K562 (cell line): ENCODE measurements around the gene PGF. TPM values are rescaled to one million over a fixed set of nuclear protein-coding genes. Genes with fewer than 3 reads are reported as not detected.

ENCODE experiments used
- ATAC-seq: fragments of 200-7000 bp; cut with Tn5 transposase; 3 replicates; pipeline ENCODE4 v1.9.1; 2020; ENCODE audit warnings: moderate library complexity
- BruUV-seq: library from RNA; stranded (reverse); fragments of 400-500 nt; replicated peaks from 2 replicates; lab custom pipeline; 2021; lab: Mats Ljungman, UMichigan
- CTCF ChIA-PET: fragments of 300-600 bp; formaldehyde crosslinking; extraction: SDS; loops from one replicate; lab custom pipeline; 2021; ENCODE audit warnings: low intra/inter-chr PET ratio; lab: Yijun Ruan, JAX
- POLR2A ChIA-PET: fragments of 300-600, 350-650 bp; sonication (Branson Sonifier 250); formaldehyde crosslinking; extraction: SDS; loops from one replicate; lab custom pipeline; 2021; ENCODE audit warnings: antibody characterized with exemption, inconsistent platforms; lab: Yijun Ruan, JAX
- DNase-seq, 4 experiments: peaks; one replicate each; pipeline versions ENCODE4 v3.0.0 to v3.0.0-alpha.2; 2011 to 2018; ENCODE audit warnings: low spot score in 3 of 4, mixed read lengths in 3 of 4; ENCODE audit errors: extremely low read depth in 1 of 4
- FAIRE-seq: peaks from 2 replicates; lab custom pipeline; 2011; peaks lifted over from hg19 to GRCh38; lab: Jason Lieb, UNC
- H2AFZ ChIP-seq: 2 replicates; pipeline ENCODE4 v1.6.0; 2011; ENCODE audit warnings: low read depth, low read length, control low read depth, inconsistent platforms
- H3K27ac ChIP-seq: fragments of 200-600 bp; 3 replicates; pipeline ENCODE4 v1.8.0; 2011; ENCODE audit warnings: low read depth, mild to moderate bottlenecking, control low read depth, inconsistent platforms, low read length, moderate library complexity, mixed read lengths; ENCODE audit errors: extremely low read depth
- H3K27me3 ChIP-seq, 2 experiments: fragments of 300-600 bp in 1 of 2; 2 replicates in 1 of 2; 3 replicates in 1 of 2; pipeline versions ENCODE4 v1.6.0 to v1.8.0; 2011; ENCODE audit warnings: inconsistent platforms in 2 of 2, low read length in 2 of 2, mild to moderate bottlenecking in 1 of 2, mixed read lengths in 1 of 2, moderate library complexity in 1 of 2; ENCODE audit not compliant: control insufficient read depth in 2 of 2, insufficient read depth in 2 of 2
- H3K36me3 ChIP-seq: fragments of 300-600 bp; 3 replicates; pipeline ENCODE4 v1.8.0; 2011; ENCODE audit warnings: mild to moderate bottlenecking, low read length, inconsistent platforms; ENCODE audit not compliant: control insufficient read depth, insufficient read depth
- H3K4me1 ChIP-seq, 2 experiments: fragments of 200-600 bp in 1 of 2; replicated peaks in 1 of 2; 2 replicates in 1 of 2; 3 replicates in 1 of 2; pipeline versions ENCODE4 v1.5.1 to v1.8.0; 2011; ENCODE audit warnings: inconsistent platforms in 2 of 2, low read length in 2 of 2, mild to moderate bottlenecking in 1 of 2, mixed read lengths in 1 of 2, moderate library complexity in 1 of 2; ENCODE audit not compliant: control insufficient read depth in 2 of 2, insufficient read depth in 2 of 2
- H3K4me2 ChIP-seq: 2 replicates; pipeline ENCODE4 v1.6.1; 2011; ENCODE audit warnings: low read length, control low read depth, inconsistent platforms, mixed read lengths; ENCODE audit not compliant: insufficient read depth
- H3K4me3 ChIP-seq: fragments of 200-600 bp; sonication (generic), shearing (Covaris generic); 2 replicates; pipeline ENCODE4 v1.5.1; 2016; ENCODE audit warnings: control low read depth, inconsistent platforms
- H3K79me2 ChIP-seq: fragments of 200-600 bp; 3 replicates; pipeline ENCODE4 v1.8.0; 2011; ENCODE audit warnings: low read length, inconsistent platforms; ENCODE audit not compliant: control insufficient read depth, insufficient read depth
- H3K9ac ChIP-seq, 2 experiments: 2 replicates each; pipeline versions ENCODE4 v1.6.0 to v1.6.1; 2011; ENCODE audit warnings: low read depth in 2 of 2, low read length in 2 of 2, control low read depth in 1 of 2, inconsistent platforms in 1 of 2, mild to moderate bottlenecking in 1 of 2, mixed read lengths in 1 of 2; ENCODE audit not compliant: insufficient read depth in 1 of 2
- H3K9me1 ChIP-seq: one replicate; pipeline ENCODE4 v1.6.0; 2011; ENCODE audit warnings: inconsistent platforms, mild to moderate bottlenecking, low read length, moderate library complexity; ENCODE audit not compliant: control insufficient read depth, insufficient read depth
- H3K9me3 ChIP-seq: replicated peaks from 2 replicates; pipeline ENCODE4 v1.5.1; 2011; ENCODE audit warnings: low read depth, low read length, inconsistent platforms; ENCODE audit not compliant: control insufficient read depth, insufficient read depth
- H4K20me1 ChIP-seq: replicated peaks from 2 replicates; pipeline ENCODE4 v1.6.1; 2011; ENCODE audit warnings: low read length, inconsistent platforms, mixed read lengths; ENCODE audit not compliant: control insufficient read depth, insufficient read depth
- FOXM1 ChIP-seq, 2 experiments: fragments of 450-650 bp in 1 of 2; sonication (generic) in 1 of 2; formaldehyde crosslinking in 1 of 2; IDR thresholded peaks; 2 replicates each; pipeline versions ENCODE4 v1.6.1 to v1.9.0; 2017 to 2022; ENCODE audit warnings: low read depth in 2 of 2, mild to moderate bottlenecking in 2 of 2, missing genetic modification reagents in 1 of 2, moderate library complexity in 1 of 2
- GABPB1 ChIP-seq: sonication (generic); formaldehyde crosslinking; IDR thresholded peaks from 2 replicates; pipeline ENCODE4 v1.8.0; 2022; ENCODE audit warnings: mild to moderate bottlenecking, missing genetic modification reagents
- TCFL5 ChIP-seq: fragments of 250-450 bp; sonication (Bioruptor Pico); conservative IDR thresholded peaks from 2 replicates; pipeline ENCODE4 v1.6.1; 2021; ENCODE audit warnings: mild to moderate bottlenecking, moderate library complexity, matching md5 sums
- ZNF239 ChIP-seq: fragments of 250-450 bp; sonication (Bioruptor Pico); IDR thresholded peaks from 2 replicates; pipeline ENCODE4 v1.4.0; 2020; ENCODE audit warnings: mild to moderate bottlenecking
- ZNF384 ChIP-seq: IDR thresholded peaks from 2 replicates; pipeline ENCODE4 v1.6.1; 2012; ENCODE audit warnings: low read depth, low read length, improper control_type of control experiment
- ZNF668 ChIP-seq: fragments of 250-450 bp; sonication (Bioruptor Pico); IDR thresholded peaks from 2 replicates; pipeline ENCODE4 v1.8.0; 2022; ENCODE audit warnings: mild to moderate bottlenecking, inconsistent platforms
- WGBS: fragments of 100-300 bp; shearing (Covaris generic); methylation state at CpG from one replicate; pipeline ENCODE4 v1.1.6; 2016; ENCODE audit warnings: low coverage, mixed read lengths; ENCODE audit not compliant: insufficient coverage; ENCODE audit errors: missing lambda C conversion rate; 5-methylcytosine and 5-hydroxymethylcytosine counted together
- in situ Hi-C: fragments of 300-500 bp; cut with MboI; formaldehyde crosslinking; loops from 4 replicates; pipeline ENCODE4 v1.15.0; 2018; ENCODE audit warnings: inconsistent platforms, mixed read lengths
- intact Hi-C: fragments of 100-400 bp; cut with micrococcal nuclease; formaldehyde crosslinking; loops from 2 replicates; pipeline ENCODE4 v1.14.2; 2022
- polyA plus RNA-seq, 8 experiments: library from polyadenylated mRNA; depleted of rRNA in 4 of 8; stranded (reverse) in 5 of 8; unstranded in 3 of 8; fragments of >200 nt; fragmentation: Nextera tagmentation in 2 of 8; fragmentation: Illumina TruSeq in 1 of 8; extraction: Ambion mirVana in 2 of 8; extraction: Trizol in 1 of 8; gene quantifications; 2 replicates each; pipeline versions ENCODE4 v1.2.1 to v1.2.3, GENCODE V29; 2011 to 2014; ENCODE audit warnings: inconsistent platforms in 1 of 8, missing spikeins in 1 of 8
- total RNA-seq, 7 experiments: library from RNA; depleted of rRNA in 6 of 7; stranded (reverse); fragments of >200 nt in 6 of 7; fragmentation: Illumina TruSeq in 2 of 7; extraction: Trizol in 2 of 7; gene quantifications; 2 replicates each; pipeline versions ENCODE4 v1.2.1 to v1.2.3, GENCODE V29; 2011 to 2021; ENCODE audit warnings: low replicate concordance in 1 of 7
- TF ChIP-seq, protein P1 (sequence below): fragments of 250-450 bp; sonication (Bioruptor Pico); IDR thresholded peaks from 2 replicates; pipeline ENCODE4 v1.8.0; 2021; ENCODE audit warnings: borderline replicate concordance, mild to moderate bottlenecking, moderate library complexity; ENCODE audit not compliant: poor library complexity, severe bottlenecking

Gene PGF
- total and polyA plus RNA-seq, 9 of the 15 experiments (the other 6 are each of a cell fraction or from before 2014, with no cell fraction given), result 0.04 to 0.44 (median 0.18) TPM

GRCh38 chr14:74937171-74937570 is 18.2 kb downstream of the PGF start:
- Histone ChIP-seq H3K4me3 (no peak overlapping the region), H3K27me3 (no peaks in the 10 kb centered on the region), H2AFZ (0 out of 2 replicates have a peak overlapping the region, but pooled peaks have one; percentile 51), H3K27ac (no peak overlapping the region), H3K9me1 (no peaks in the 10 kb centered on the region), H3K36me3 (no peaks in the 10 kb centered on the region), H3K79me2 (no peaks in the 10 kb centered on the region), H3K9me3 (no peaks in the 10 kb centered on the region; the same call in 1 of the 2 replicates), H3K9ac (no peak overlapping the region), H3K4me2 (no peak overlapping the region), H4K20me1 (no peaks in the 10 kb centered on the region), H3K4me1 (peaks cover 15 to 31% of the 10 kb centered on the region in 2 experiments; a peak in 4 of 5 replicates)
- DNase-seq (no peak), FAIRE-seq (no peak), ATAC-seq (no peak)
- intact Hi-C loops, result no loop called here
- POLR2A ChIA-PET, result no interaction called here
- in situ Hi-C loops, result no loop called here
- BruUV-seq, result no TSS peak
- TF ChIP-seq ZNF384 (no peak), FOXM1 (IDR thresholded peaks at IDR 0.05; ENCODE audit: low read depth) (no peak), FOXM1 (CRISPR knock-in tag; IDR thresholded peaks at IDR 0.05; ENCODE audit: low read depth) (no peak), GABPB1 (CRISPR knock-in tag) (no peak), TCFL5 (no peak), ZNF668 (no peak), ZNF239 (CRISPR knock-in tag) (no peak)
- TF ChIP-seq, protein P1, sequence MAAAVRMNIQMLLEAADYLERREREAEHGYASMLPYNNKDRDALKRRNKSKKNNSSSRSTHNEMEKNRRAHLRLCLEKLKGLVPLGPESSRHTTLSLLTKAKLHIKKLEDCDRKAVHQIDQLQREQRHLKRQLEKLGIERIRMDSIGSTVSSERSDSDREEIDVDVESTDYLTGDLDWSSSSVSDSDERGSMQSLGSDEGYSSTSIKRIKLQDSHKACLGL, result no peak
- 63% methylated on average over 2 of the region's 2 CpGs for WGBS
- CTCF ChIA-PET, result no interaction called here
